ENCODE measurements around the gene CAPN9. TPM values are rescaled to one million over a fixed set of nuclear protein-coding genes. Genes with fewer than 3 reads are reported as not detected.

Gene CAPN9
- total RNA-seq, 1 donor from 2014 or later: not detected

GRCh38 chr1:230701895-230702768 lies 45.1 kb upstream of the CAPN9 start:
- H3K9me3 Mint-ChIP-seq (ENCODE audit: unreplicated experiment): no peaks in the 10 kb centered on the region
- no peak overlapping the region for H3K4me3 Mint-ChIP-seq (ENCODE audit: unreplicated experiment)
- H3K27ac Mint-ChIP-seq (ENCODE audit: unreplicated experiment): no peak overlapping the region
- DNase-seq (ENCODE audit: extremely low spot score, unreplicated experiment): no peak
- H3K27me3 Mint-ChIP-seq (ENCODE audit: unreplicated experiment): peaks cover 3% of the 10 kb centered on the region
- no peaks in the 10 kb centered on the region for H3K4me1 Mint-ChIP-seq (ENCODE audit: unreplicated experiment)
- TF ChIP-seq CTCF (IDR thresholded peaks at IDR 0.05): no peak
- H3K36me3 Mint-ChIP-seq (ENCODE audit: unreplicated experiment): no peaks in the 10 kb centered on the region

- no peaks in the 10 kb centered on the region for H3K9me3 Mint-ChIP-seq (ENCODE audit: unreplicated experiment)
- H3K4me3 Mint-ChIP-seq (ENCODE audit: unreplicated experiment): no peak overlapping the region
- DNase-seq (ENCODE audit: extremely low spot score, unreplicated experiment): no peak
- no peaks in the 10 kb centered on the region for H3K4me1 Mint-ChIP-seq (ENCODE audit: unreplicated experiment)
- peaks cover 5% of the 10 kb centered on the region for H3K27me3 Mint-ChIP-seq (ENCODE audit: unreplicated experiment)
- peaks cover 2% of the 10 kb centered on the region for H3K36me3 Mint-ChIP-seq (ENCODE audit: unreplicated experiment)
- TF ChIP-seq CTCF (IDR thresholded peaks at IDR 0.05): no peak
- no peak overlapping the region for H3K27ac Mint-ChIP-seq (ENCODE audit: unreplicated experiment)
These were observed 44.1 kb upstream of the CAPN9 start for GRCh38 chr1:230702934-230703678.

GRCh38 chr1:230703679-230704385 lies 43.4 kb upstream of the CAPN9 start:
- Mint-ChIP-seq H3K9me3 (ENCODE audit: unreplicated experiment) (no peaks in the 10 kb centered on the region), H3K36me3 (ENCODE audit: unreplicated experiment) (peaks cover 3% of the 10 kb centered on the region), H3K27me3 (ENCODE audit: unreplicated experiment) (peaks cover 5% of the 10 kb centered on the region), H3K27ac (ENCODE audit: unreplicated experiment) (no peak overlapping the region), H3K4me1 (ENCODE audit: unreplicated experiment) (no peaks in the 10 kb centered on the region), H3K4me3 (ENCODE audit: unreplicated experiment) (no peak overlapping the region)
- no peak for DNase-seq (ENCODE audit: extremely low spot score, unreplicated experiment)
- TF ChIP-seq CTCF (IDR thresholded peaks at IDR 0.05): no peak

- Mint-ChIP-seq H3K4me1 (ENCODE audit: unreplicated experiment) (no peaks in the 10 kb centered on the region), H3K27me3 (ENCODE audit: unreplicated experiment) (peaks cover 2% of the 10 kb centered on the region), H3K36me3 (ENCODE audit: unreplicated experiment) (peaks cover 5% of the 10 kb centered on the region), H3K9me3 (ENCODE audit: unreplicated experiment) (no peaks in the 10 kb centered on the region), H3K4me3 (ENCODE audit: unreplicated experiment) (no peak overlapping the region), H3K27ac (ENCODE audit: unreplicated experiment) (no peak overlapping the region)
- DNase-seq (ENCODE audit: extremely low spot score, unreplicated experiment): no peak
- TF ChIP-seq CTCF (IDR thresholded peaks at IDR 0.05): no peak
These were observed 42.4 kb upstream of the CAPN9 start for GRCh38 chr1:230704830-230705229.

Measured in osteocyte (in vitro differentiated cells).